K562 (cell line): ENCODE data around the gene LACC1. TPM values are rescaled to one million over a fixed set of nuclear protein-coding genes. Genes with fewer than 3 reads are reported as not detected.

Experiments used
- ATAC-seq: fragments of 200-7000 bp; cut with Tn5 transposase; 3 replicates; pipeline ENCODE4 v1.9.1; 2020; ENCODE audit warnings: moderate library complexity
- BruUV-seq: library from RNA; stranded (reverse); fragments of 400-500 nt; replicated peaks from 2 replicates; lab custom pipeline; 2021; lab: Mats Ljungman, UMichigan
- CTCF ChIA-PET: fragments of 300-600 bp; formaldehyde crosslinking; extraction: SDS; loops from one replicate; lab custom pipeline; 2021; ENCODE audit warnings: low intra/inter-chr PET ratio; lab: Yijun Ruan, JAX
- POLR2A ChIA-PET: fragments of 300-600, 350-650 bp; sonication (Branson Sonifier 250); formaldehyde crosslinking; extraction: SDS; loops from one replicate; lab custom pipeline; 2021; ENCODE audit warnings: antibody characterized with exemption, inconsistent platforms; lab: Yijun Ruan, JAX
- DNase-seq, 4 experiments: peaks; one replicate each; pipeline versions ENCODE4 v3.0.0 to v3.0.0-alpha.2; 2011 to 2018; ENCODE audit warnings: low spot score in 3 of 4, mixed read lengths in 3 of 4; ENCODE audit errors: extremely low read depth in 1 of 4
- FAIRE-seq: peaks from 2 replicates; lab custom pipeline; 2011; peaks lifted over from hg19 to GRCh38; lab: Jason Lieb, UNC
- H2AFZ ChIP-seq: 2 replicates; pipeline ENCODE4 v1.6.0; 2011; ENCODE audit warnings: low read depth, low read length, control low read depth, inconsistent platforms
- H3K27ac ChIP-seq: fragments of 200-600 bp; 3 replicates; pipeline ENCODE4 v1.8.0; 2011; ENCODE audit warnings: low read depth, mild to moderate bottlenecking, control low read depth, inconsistent platforms, low read length, moderate library complexity, mixed read lengths; ENCODE audit errors: extremely low read depth
- H3K27me3 ChIP-seq, 2 experiments: fragments of 300-600 bp in 1 of 2; 2 replicates in 1 of 2; 3 replicates in 1 of 2; pipeline versions ENCODE4 v1.6.0 to v1.8.0; 2011; ENCODE audit warnings: inconsistent platforms in 2 of 2, low read length in 2 of 2, mild to moderate bottlenecking in 1 of 2, mixed read lengths in 1 of 2, moderate library complexity in 1 of 2; ENCODE audit not compliant: control insufficient read depth in 2 of 2, insufficient read depth in 2 of 2
- H3K36me3 ChIP-seq: fragments of 300-600 bp; 3 replicates; pipeline ENCODE4 v1.8.0; 2011; ENCODE audit warnings: mild to moderate bottlenecking, low read length, inconsistent platforms; ENCODE audit not compliant: control insufficient read depth, insufficient read depth
- H3K4me1 ChIP-seq, 2 experiments: fragments of 200-600 bp in 1 of 2; replicated peaks in 1 of 2; 2 replicates in 1 of 2; 3 replicates in 1 of 2; pipeline versions ENCODE4 v1.5.1 to v1.8.0; 2011; ENCODE audit warnings: inconsistent platforms in 2 of 2, low read length in 2 of 2, mild to moderate bottlenecking in 1 of 2, mixed read lengths in 1 of 2, moderate library complexity in 1 of 2; ENCODE audit not compliant: control insufficient read depth in 2 of 2, insufficient read depth in 2 of 2
- H3K4me2 ChIP-seq: 2 replicates; pipeline ENCODE4 v1.6.1; 2011; ENCODE audit warnings: low read length, control low read depth, inconsistent platforms, mixed read lengths; ENCODE audit not compliant: insufficient read depth
- H3K4me3 ChIP-seq: fragments of 200-600 bp; sonication (generic), shearing (Covaris generic); 2 replicates; pipeline ENCODE4 v1.5.1; 2016; ENCODE audit warnings: control low read depth, inconsistent platforms
- H3K79me2 ChIP-seq: fragments of 200-600 bp; 3 replicates; pipeline ENCODE4 v1.8.0; 2011; ENCODE audit warnings: low read length, inconsistent platforms; ENCODE audit not compliant: control insufficient read depth, insufficient read depth
- H3K9ac ChIP-seq, 2 experiments: 2 replicates each; pipeline versions ENCODE4 v1.6.0 to v1.6.1; 2011; ENCODE audit warnings: low read depth in 2 of 2, low read length in 2 of 2, control low read depth in 1 of 2, inconsistent platforms in 1 of 2, mild to moderate bottlenecking in 1 of 2, mixed read lengths in 1 of 2; ENCODE audit not compliant: insufficient read depth in 1 of 2
- H3K9me1 ChIP-seq: one replicate; pipeline ENCODE4 v1.6.0; 2011; ENCODE audit warnings: inconsistent platforms, mild to moderate bottlenecking, low read length, moderate library complexity; ENCODE audit not compliant: control insufficient read depth, insufficient read depth
- H3K9me3 ChIP-seq: replicated peaks from 2 replicates; pipeline ENCODE4 v1.5.1; 2011; ENCODE audit warnings: low read depth, low read length, inconsistent platforms; ENCODE audit not compliant: control insufficient read depth, insufficient read depth
- H4K20me1 ChIP-seq: replicated peaks from 2 replicates; pipeline ENCODE4 v1.6.1; 2011; ENCODE audit warnings: low read length, inconsistent platforms, mixed read lengths; ENCODE audit not compliant: control insufficient read depth, insufficient read depth
- CREB1 ChIP-seq, 2 experiments: sonication (generic) in 1 of 2; formaldehyde crosslinking in 1 of 2; IDR thresholded peaks; 2 replicates each; pipeline versions ENCODE4 v1.6.1 to v1.8.0; 2012 to 2022; ENCODE audit warnings: inconsistent platforms in 1 of 2, mild to moderate bottlenecking in 1 of 2, missing genetic modification reagents in 1 of 2, moderate library complexity in 1 of 2
- DACH1 ChIP-seq: fragments of 450-650 bp; IDR thresholded peaks from 2 replicates; pipeline ENCODE4 v1.6.1; 2018; ENCODE audit not compliant: partially characterized antibody
- PHF8 ChIP-seq: fragments of 200-600 bp; sonication (generic); IDR thresholded peaks from 2 replicates; pipeline ENCODE4 v1.6.1; 2012; ENCODE audit warnings: mixed run types, mild to moderate bottlenecking, inconsistent platforms, low read length, moderate library complexity, borderline replicate concordance
- PRMT5 ChIP-seq: sonication (generic); formaldehyde crosslinking; IDR thresholded peaks from 2 replicates; pipeline ENCODE4 v1.5.0; 2020; ENCODE audit warnings: missing genetic modification reagents
- TAF1 ChIP-seq: IDR thresholded peaks from 2 replicates; pipeline ENCODE4 v1.6.1; 2011; ENCODE audit warnings: mild to moderate bottlenecking, low read length, moderate library complexity; ENCODE audit not compliant: insufficient read depth, control insufficient read depth, severe bottlenecking; ENCODE audit errors: extremely low read depth
- TRIM24 ChIP-seq, 2 experiments: fragments of 450-650 bp; IDR thresholded peaks; 2 replicates each; pipeline ENCODE4 v1.6.1; 2016
- USF1 ChIP-seq: sonication (generic); formaldehyde crosslinking; IDR thresholded peaks from 2 replicates; pipeline ENCODE4 v1.9.0; 2022; ENCODE audit warnings: mild to moderate bottlenecking, missing genetic modification reagents
- ZNF232 ChIP-seq: sonication (generic); formaldehyde crosslinking; IDR thresholded peaks from 2 replicates; pipeline ENCODE4 v1.8.0; 2022; ENCODE audit warnings: mild to moderate bottlenecking, missing genetic modification reagents
- WGBS: fragments of 100-300 bp; shearing (Covaris generic); methylation state at CpG from one replicate; pipeline ENCODE4 v1.1.6; 2016; ENCODE audit warnings: low coverage, mixed read lengths; ENCODE audit not compliant: insufficient coverage; ENCODE audit errors: missing lambda C conversion rate; 5-methylcytosine and 5-hydroxymethylcytosine counted together
- in situ Hi-C: fragments of 300-500 bp; cut with MboI; formaldehyde crosslinking; loops from 4 replicates; pipeline ENCODE4 v1.15.0; 2018; ENCODE audit warnings: inconsistent platforms, mixed read lengths
- intact Hi-C: fragments of 100-400 bp; cut with micrococcal nuclease; formaldehyde crosslinking; loops from 2 replicates; pipeline ENCODE4 v1.14.2; 2022
- polyA plus RNA-seq, 8 experiments: library from polyadenylated mRNA; depleted of rRNA in 4 of 8; stranded (reverse) in 5 of 8; unstranded in 3 of 8; fragments of >200 nt; fragmentation: Nextera tagmentation in 2 of 8; fragmentation: Illumina TruSeq in 1 of 8; extraction: Ambion mirVana in 2 of 8; extraction: Trizol in 1 of 8; gene quantifications; 2 replicates each; pipeline versions ENCODE4 v1.2.1 to v1.2.3, GENCODE V29; 2011 to 2014; ENCODE audit warnings: inconsistent platforms in 1 of 8, missing spikeins in 1 of 8
- total RNA-seq, 7 experiments: library from RNA; depleted of rRNA in 6 of 7; stranded (reverse); fragments of >200 nt in 6 of 7; fragmentation: Illumina TruSeq in 2 of 7; extraction: Trizol in 2 of 7; gene quantifications; 2 replicates each; pipeline versions ENCODE4 v1.2.1 to v1.2.3, GENCODE V29; 2011 to 2021; ENCODE audit warnings: low replicate concordance in 1 of 7
- TF ChIP-seq, protein P1 (sequence below): fragments of 450-650 bp; formaldehyde crosslinking; IDR thresholded peaks from 2 replicates; pipeline ENCODE4 v1.4.0; 2020; ENCODE audit warnings: mild to moderate bottlenecking, moderate library complexity

LACC1 gene
- total and polyA plus RNA-seq, 9 of the 15 experiments (the other 6 are each of a cell fraction or from before 2014, with no cell fraction given): 0.24 TPM; not detected in 8

- TF ChIP-seq, protein P1, sequence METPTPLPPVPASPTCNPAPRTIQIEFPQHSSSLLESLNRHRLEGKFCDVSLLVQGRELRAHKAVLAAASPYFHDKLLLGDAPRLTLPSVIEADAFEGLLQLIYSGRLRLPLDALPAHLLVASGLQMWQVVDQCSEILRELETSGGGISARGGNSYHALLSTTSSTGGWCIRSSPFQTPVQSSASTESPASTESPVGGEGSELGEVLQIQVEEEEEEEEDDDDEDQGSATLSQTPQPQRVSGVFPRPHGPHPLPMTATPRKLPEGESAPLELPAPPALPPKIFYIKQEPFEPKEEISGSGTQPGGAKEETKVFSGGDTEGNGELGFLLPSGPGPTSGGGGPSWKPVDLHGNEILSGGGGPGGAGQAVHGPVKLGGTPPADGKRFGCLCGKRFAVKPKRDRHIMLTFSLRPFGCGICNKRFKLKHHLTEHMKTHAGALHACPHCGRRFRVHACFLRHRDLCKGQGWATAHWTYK (CRISPR knock-in tag): no peak
- no peak for TF ChIP-seq PRMT5
- TF ChIP-seq USF1: no peak
Measured at GRCh38 chr13:43915451-43915850, 35.7 kb downstream of the LACC1 start (continued).

GRCh38 chr13:43916828-43917227 lies 37.1 kb downstream of the LACC1 start:
- no peak overlapping the region for H3K4me3 ChIP-seq
- WGBS: 0% methylated on average over 2 of the region's 2 CpGs
- H3K9me3 ChIP-seq: no peaks in the 10 kb centered on the region
- no peaks in the 10 kb centered on the region for H4K20me1 ChIP-seq
- no peaks in the 10 kb centered on the region for H3K9me1 ChIP-seq
- ATAC-seq (no peak), DNase-seq (no peak), FAIRE-seq (no peak)
- BruUV-seq: no TSS peak
- TF ChIP-seq PHF8 (no peak), TAF1 (no peak), CREB1 (IDR thresholded peaks at IDR 0.05) (no peak), CREB1 (CRISPR knock-in tag; IDR thresholded peaks at IDR 0.05) (no peak), TRIM24 (IDR thresholded peaks at IDR 0.05) (no peak), ZNF232 (CRISPR knock-in tag) (no peak), DACH1 (no peak)
- CTCF ChIA-PET: no interaction called here
- H3K79me2 ChIP-seq: no peaks in the 10 kb centered on the region
- intact Hi-C loops (no loop called here), in situ Hi-C loops (loop anchor here (10.0 to 25.0 kb wide), 2 partner anchors 270 to 558 kb away; no protein-coding TSS in a partner anchor)
- no peaks in the 10 kb centered on the region for H3K4me1 ChIP-seq
- POLR2A ChIA-PET: no interaction called here
- H2AFZ ChIP-seq: no peak overlapping the region
- no peak overlapping the region for H3K27ac ChIP-seq
- no peaks in the 10 kb centered on the region for H3K36me3 ChIP-seq
- H3K4me2 ChIP-seq: no peak overlapping the region
- no peak overlapping the region for H3K9ac ChIP-seq
- H3K27me3 ChIP-seq: no peaks in the 10 kb centered on the region; a peak in 1 of 5 replicates
